Mesenchymal stem cell (in vitro differentiated cells and primary cell): ENCODE measurements around the gene NT5C3A.

Experiments used
- DNase-seq: peaks from one replicate; pipeline ENCODE4 v3.0.0-alpha.2; 2013
- H2AFZ ChIP-seq: one replicate; pipeline ENCODE4 v1.6.1; 2013; ENCODE audit warnings: low read depth, mild to moderate bottlenecking, control low read depth, inconsistent platforms, low read length, moderate library complexity
- H2AK5ac ChIP-seq: 2 replicates; pipeline ENCODE4 v1.6.1; 2013; ENCODE audit warnings: low read length, moderate library complexity, mild to moderate bottlenecking, inconsistent platforms; ENCODE audit not compliant: severe bottlenecking
- H2BK120ac ChIP-seq: one replicate; pipeline ENCODE4 v1.6.1; 2013; ENCODE audit warnings: low read depth, mild to moderate bottlenecking, inconsistent platforms, low read length, moderate library complexity
- H2BK12ac ChIP-seq, 2 experiments: one replicate each; pipeline ENCODE4 v1.6.1; 2013; ENCODE audit warnings: inconsistent platforms in 2 of 2, low read length in 2 of 2, mild to moderate bottlenecking in 2 of 2, moderate library complexity in 2 of 2, control low read depth in 1 of 2
- H2BK15ac ChIP-seq: one replicate; pipeline ENCODE4 v1.6.1; 2013; ENCODE audit warnings: mild to moderate bottlenecking, low read depth, inconsistent platforms; ENCODE audit not compliant: poor library complexity, severe bottlenecking
- H2BK5ac ChIP-seq: 2 replicates; pipeline ENCODE4 v1.6.1; 2013; ENCODE audit warnings: low read depth, mild to moderate bottlenecking, low read length, control low read depth, inconsistent platforms; ENCODE audit not compliant: poor library complexity, severe bottlenecking
- H3K14ac ChIP-seq, 2 experiments: one replicate each; pipeline ENCODE4 v1.6.1; 2013; ENCODE audit warnings: inconsistent platforms in 2 of 2, low read length in 2 of 2, control low read depth in 1 of 2, mild to moderate bottlenecking in 1 of 2, moderate library complexity in 1 of 2
- H3K18ac ChIP-seq, 2 experiments: one replicate each; pipeline ENCODE4 v1.6.1; 2013; ENCODE audit warnings: inconsistent platforms in 2 of 2, low read length in 2 of 2, control low read depth in 1 of 2, low read depth in 1 of 2, mild to moderate bottlenecking in 1 of 2
- H3K23ac ChIP-seq, 2 experiments: one replicate each; pipeline ENCODE4 v1.6.1; 2013; ENCODE audit warnings: inconsistent platforms in 2 of 2, low read length in 2 of 2, mild to moderate bottlenecking in 2 of 2, moderate library complexity in 2 of 2, control low read depth in 1 of 2
- H3K27ac ChIP-seq: 2 replicates; pipeline ENCODE4 v1.5.1; 2013; ENCODE audit warnings: mild to moderate bottlenecking, moderate library complexity, low read length, control low read depth, inconsistent platforms; ENCODE audit not compliant: poor library complexity, severe bottlenecking
- H3K27me3 ChIP-seq, 2 experiments: 2 replicates each; pipeline versions ENCODE4 v1.6.1 to v1.7.0; 2013; ENCODE audit warnings: low read length in 2 of 2, mild to moderate bottlenecking in 2 of 2, moderate library complexity in 2 of 2, control low read depth in 1 of 2, inconsistent platforms in 1 of 2; ENCODE audit not compliant: control insufficient read depth in 1 of 2, insufficient read depth in 1 of 2
- H3K36me3 ChIP-seq, 2 experiments: 2 replicates each; pipeline versions ENCODE4 v1.6.1 to v1.7.0; 2013; ENCODE audit warnings: low read length in 2 of 2, control low read depth in 1 of 2, inconsistent platforms in 1 of 2, low read depth in 1 of 2, mild to moderate bottlenecking in 1 of 2; ENCODE audit not compliant: insufficient read depth in 2 of 2, control insufficient read depth in 1 of 2
- H3K4ac ChIP-seq, 2 experiments: one replicate each; pipeline ENCODE4 v1.6.1; 2013; ENCODE audit warnings: inconsistent platforms in 2 of 2, low read length in 2 of 2, mild to moderate bottlenecking in 2 of 2, moderate library complexity in 2 of 2, control low read depth in 1 of 2, low read depth in 1 of 2
- H3K4me1 ChIP-seq: 2 replicates; pipeline ENCODE4 v1.6.1; 2013; ENCODE audit warnings: low read depth, low read length, control low read depth; ENCODE audit not compliant: control insufficient read depth, insufficient read depth
- H3K4me2 ChIP-seq: 2 replicates; pipeline ENCODE4 v1.6.1; 2013; ENCODE audit warnings: low read length, mild to moderate bottlenecking, inconsistent platforms; ENCODE audit not compliant: poor library complexity, severe bottlenecking
- H3K4me3 ChIP-seq, 2 experiments: 2 replicates each; pipeline versions ENCODE4 v1.5.1 to v1.7.0; 2013; ENCODE audit warnings: low read length in 2 of 2, mild to moderate bottlenecking in 2 of 2, control low read depth in 1 of 2, low read depth in 1 of 2; ENCODE audit not compliant: insufficient read depth in 1 of 2
- H3K79me1 ChIP-seq: replicated peaks from 2 replicates; pipeline ENCODE4 v1.6.1; 2013; ENCODE audit warnings: mild to moderate bottlenecking, control low read depth, low read length, inconsistent platforms; ENCODE audit not compliant: poor library complexity, severe bottlenecking
- H3K9ac ChIP-seq: 2 replicates; pipeline ENCODE4 v1.7.0; 2013; ENCODE audit warnings: mild to moderate bottlenecking, low read length, moderate library complexity
- H3K9me3 ChIP-seq: 2 replicates; pipeline ENCODE4 v1.7.0; 2013; ENCODE audit warnings: mild to moderate bottlenecking, low read length; ENCODE audit not compliant: control insufficient read depth
- H4K8ac ChIP-seq: one replicate; pipeline ENCODE4 v1.6.1; 2013; ENCODE audit warnings: inconsistent platforms, mild to moderate bottlenecking, low read length, moderate library complexity
- H4K91ac ChIP-seq: one replicate; pipeline ENCODE4 v1.6.1; 2013; ENCODE audit warnings: mild to moderate bottlenecking, low read length, inconsistent platforms
- WGBS: methylation state at CpG from one replicate; pipeline ENCODE4 v1.1.7; 2013; ENCODE audit warnings: mixed read lengths; 5-methylcytosine and 5-hydroxymethylcytosine counted together

NT5C3A gene

DNA sequence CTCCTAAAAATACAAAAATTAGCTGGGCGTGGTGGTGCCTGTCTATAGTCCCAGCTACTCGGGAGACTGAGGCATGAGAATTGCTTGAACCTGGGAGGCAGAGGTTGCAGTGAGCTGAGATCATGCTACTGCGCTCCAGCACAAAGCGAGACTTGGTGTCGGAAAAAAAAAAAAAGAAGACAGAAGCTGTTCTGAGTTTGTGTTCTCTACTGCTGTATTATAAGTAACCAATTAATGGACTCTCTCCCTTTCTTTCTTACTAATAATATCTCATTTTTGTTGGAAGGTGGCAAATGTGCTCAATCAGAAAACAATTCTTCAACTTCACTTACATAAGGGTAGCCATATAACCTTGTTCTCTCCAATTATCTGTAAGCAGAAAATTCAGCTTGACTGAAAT is 7.4 kb downstream of the NT5C3A start:
- no peak overlapping the region for H2BK120ac ChIP-seq
- no peak overlapping the region for H3K4ac ChIP-seq
- no peak overlapping the region for H2AFZ ChIP-seq
- no peaks in the 10 kb centered on the region for H3K36me3 ChIP-seq
- no peak overlapping the region for H2BK15ac ChIP-seq
- H3K27ac ChIP-seq: no peak overlapping the region
- no peak overlapping the region for H4K8ac ChIP-seq
- H3K4me1 ChIP-seq: peaks cover 8% of the 10 kb centered on the region
- DNase-seq: no peak
- no peak overlapping the region for H3K4me2 ChIP-seq
- no peak overlapping the region for H2BK5ac ChIP-seq
- WGBS: 94% methylated on average over 3 of the region's 5 CpGs
- H4K91ac ChIP-seq: no peak overlapping the region
- no peak overlapping the region for H2AK5ac ChIP-seq
- H3K9me3 ChIP-seq: no peaks in the 10 kb centered on the region
- no peak overlapping the region for H2BK12ac ChIP-seq
- H3K79me1 ChIP-seq: peaks cover 1% of the 10 kb centered on the region
- H3K14ac ChIP-seq: no peak overlapping the region
- no peak overlapping the region for H3K4me3 ChIP-seq
- H3K23ac ChIP-seq: no peak overlapping the region
- H3K9ac ChIP-seq: no peak overlapping the region
- no peaks in the 10 kb centered on the region for H3K27me3 ChIP-seq
- no peak overlapping the region for H3K18ac ChIP-seq

DNA sequence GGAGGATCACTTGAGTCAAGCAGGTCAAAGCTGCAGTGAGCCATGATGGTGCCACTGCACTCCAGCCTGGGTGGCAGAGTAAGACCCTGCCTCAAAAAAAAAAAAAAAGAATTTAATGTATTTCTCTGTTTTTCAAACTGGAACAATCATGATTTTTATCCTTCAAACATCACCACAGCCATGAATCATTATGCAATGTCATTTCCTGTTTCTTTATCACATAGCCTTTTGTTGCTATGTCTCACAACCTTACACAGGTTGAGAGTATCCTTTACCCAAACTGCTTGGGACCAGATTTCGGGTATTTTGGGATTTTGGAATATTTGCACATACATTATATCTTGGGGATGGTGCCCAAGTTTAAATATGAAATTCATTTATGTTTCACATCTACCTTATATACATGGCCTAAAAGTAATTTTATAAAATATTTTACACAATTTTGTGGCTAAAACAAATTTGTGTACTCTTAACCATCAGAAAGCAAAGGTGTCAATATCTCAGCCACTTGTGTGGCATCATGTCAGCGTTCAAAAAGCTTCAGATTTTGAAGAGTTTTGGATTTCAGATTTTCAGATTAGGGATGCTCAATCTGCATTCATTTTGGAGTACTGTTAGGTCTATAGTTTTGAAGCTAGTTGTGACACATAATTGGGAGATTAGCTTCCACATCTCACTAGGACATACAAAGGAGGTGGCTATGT is 8.2 kb downstream of the NT5C3A start:
- no peak overlapping the region for H2BK15ac ChIP-seq
- H3K79me1 ChIP-seq: peaks cover 1% of the 10 kb centered on the region
- H4K91ac ChIP-seq: no peak overlapping the region
- no peak overlapping the region for H3K4me3 ChIP-seq
- H3K36me3 ChIP-seq: no peaks in the 10 kb centered on the region
- H3K23ac ChIP-seq: no peak overlapping the region
- H3K4ac ChIP-seq: no peak overlapping the region
- WGBS: 96% methylated on average over 1 of the region's 2 CpGs
- no peak overlapping the region for H2AFZ ChIP-seq
- H2BK12ac ChIP-seq: no peak overlapping the region
- DNase-seq: no peak
- no peak overlapping the region for H2AK5ac ChIP-seq
- no peak overlapping the region for H2BK120ac ChIP-seq
- H3K9ac ChIP-seq: no peak overlapping the region
- no peaks in the 10 kb centered on the region for H3K9me3 ChIP-seq
- H2BK5ac ChIP-seq: no peak overlapping the region
- H3K4me2 ChIP-seq: no peak overlapping the region
- H4K8ac ChIP-seq: no peak overlapping the region
- H3K27ac ChIP-seq: no peak overlapping the region
- no peak overlapping the region for H3K14ac ChIP-seq
- H3K18ac ChIP-seq: no peak overlapping the region
- no peaks in the 10 kb centered on the region for H3K27me3 ChIP-seq
- peaks cover 6% of the 10 kb centered on the region for H3K4me1 ChIP-seq

DNA sequence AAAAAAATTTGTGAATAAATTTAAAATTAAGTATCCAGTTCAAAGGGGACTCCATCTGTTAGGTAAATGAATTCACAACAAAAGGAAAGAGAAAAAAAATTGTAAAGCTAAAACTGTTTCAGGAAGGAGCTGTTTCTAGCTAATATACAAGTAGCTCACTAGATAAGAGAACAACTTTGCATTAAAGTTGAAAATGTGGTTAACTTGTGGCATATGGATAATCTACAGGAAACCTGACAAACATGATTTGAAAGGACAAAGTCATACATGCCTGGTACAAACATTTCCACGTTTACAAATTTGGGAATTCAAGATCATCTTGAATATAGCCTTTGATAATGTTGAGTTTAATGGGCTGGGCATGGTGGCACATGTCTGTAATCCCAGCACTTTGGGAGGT is 8.9 kb downstream of the NT5C3A start:
- H3K23ac ChIP-seq: no peak overlapping the region
- no peak overlapping the region for H2BK12ac ChIP-seq
- no peak overlapping the region for H2AFZ ChIP-seq
- WGBS: 92% methylated on average over 1 of the region's 1 CpG
- no peak overlapping the region for H4K8ac ChIP-seq
- H3K27ac ChIP-seq: no peak overlapping the region
- H3K9ac ChIP-seq: no peak overlapping the region
- no peak overlapping the region for H2BK5ac ChIP-seq
- no peaks in the 10 kb centered on the region for H3K9me3 ChIP-seq
- H3K4me1 ChIP-seq: peaks cover 6% of the 10 kb centered on the region
- H3K18ac ChIP-seq: no peak overlapping the region
- no peaks in the 10 kb centered on the region for H3K27me3 ChIP-seq
- H3K36me3 ChIP-seq: no peaks in the 10 kb centered on the region
- H3K4me3 ChIP-seq: no peak overlapping the region
- no peak overlapping the region for H3K14ac ChIP-seq
- no peak overlapping the region for H2AK5ac ChIP-seq
- no peak overlapping the region for H4K91ac ChIP-seq
- no peak overlapping the region for H3K4ac ChIP-seq
- no peak overlapping the region for H2BK120ac ChIP-seq
- no peak overlapping the region for H2BK15ac ChIP-seq
- no peak overlapping the region for H3K4me2 ChIP-seq
- DNase-seq: no peak
- H3K79me1 ChIP-seq: peaks cover 1% of the 10 kb centered on the region

- H3K23ac ChIP-seq: no peak overlapping the region
- H3K4me2 ChIP-seq: no peak overlapping the region
- H2BK12ac ChIP-seq: no peak overlapping the region
- WGBS: 67% methylated on average over 1 of the region's 1 CpG
- DNase-seq: peak; percentile 65
- no peak overlapping the region for H2BK15ac ChIP-seq
- H3K79me1 ChIP-seq: peaks cover 11% of the 10 kb centered on the region
- no peak overlapping the region for H3K18ac ChIP-seq
- H2BK120ac ChIP-seq: no peak overlapping the region
- no peak overlapping the region for H2AFZ ChIP-seq
- H3K27ac ChIP-seq: no peak overlapping the region
- no peaks in the 10 kb centered on the region for H3K36me3 ChIP-seq
- H2BK5ac ChIP-seq: no peak overlapping the region
- no peak overlapping the region for H2AK5ac ChIP-seq
- H3K9me3 ChIP-seq: no peaks in the 10 kb centered on the region
- peak overlapping the region; percentile 17 for H3K9ac ChIP-seq
- H3K14ac ChIP-seq: no peak overlapping the region
- no peaks in the 10 kb centered on the region for H3K27me3 ChIP-seq
- H4K8ac ChIP-seq: no peak overlapping the region
- H3K4me1 ChIP-seq: peaks cover 7% of the 10 kb centered on the region
- H4K91ac ChIP-seq: no peak overlapping the region
- no peak overlapping the region for H3K4me3 ChIP-seq
- no peak overlapping the region for H3K4ac ChIP-seq
Measured at GRCh38 chr7:33050535-33051318, 11.8 kb downstream of the NT5C3A start.
